HG03039 (cell line): ENCODE results near the gene AK5.
"Not testable (repeated sequence)": the region's sequence is repeated elsewhere in the genome, so short reads cannot be mapped to it uniquely, and the experiment has no call there.

Experiments
- ATAC-seq: cut with Tn5 transposase; IDR thresholded peaks from one replicate; pipeline ENCODE4 v1.9.1; 2021; ENCODE audit warnings: mild to moderate bottlenecking, moderate library complexity; ENCODE audit not compliant: unreplicated experiment

Gene AK5

GRCh38 chr1:77283701-77284425 lies 2.0 kb downstream of the AK5 start:
- no peak for ATAC-seq

DNA sequence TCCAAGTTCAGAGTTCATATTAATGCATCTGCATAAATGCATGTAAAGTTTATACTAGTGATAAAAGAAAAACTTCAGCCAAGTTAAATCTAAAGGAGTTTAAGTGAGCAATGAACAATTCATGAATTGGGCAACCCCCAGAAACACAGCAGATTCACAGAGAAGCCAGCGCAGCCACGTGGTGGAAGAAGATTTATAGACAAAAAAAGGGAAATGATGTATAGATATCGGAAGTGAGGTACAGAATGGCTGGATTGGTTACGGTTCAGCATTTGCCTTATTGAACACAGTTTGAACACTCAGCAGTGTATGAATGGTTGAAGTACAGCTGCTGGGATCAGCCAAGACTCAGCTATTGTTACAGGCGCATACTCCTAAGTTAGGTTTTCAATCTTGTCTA lies 5.7 kb downstream of the AK5 start:
- ATAC-seq = no peak

DNA sequence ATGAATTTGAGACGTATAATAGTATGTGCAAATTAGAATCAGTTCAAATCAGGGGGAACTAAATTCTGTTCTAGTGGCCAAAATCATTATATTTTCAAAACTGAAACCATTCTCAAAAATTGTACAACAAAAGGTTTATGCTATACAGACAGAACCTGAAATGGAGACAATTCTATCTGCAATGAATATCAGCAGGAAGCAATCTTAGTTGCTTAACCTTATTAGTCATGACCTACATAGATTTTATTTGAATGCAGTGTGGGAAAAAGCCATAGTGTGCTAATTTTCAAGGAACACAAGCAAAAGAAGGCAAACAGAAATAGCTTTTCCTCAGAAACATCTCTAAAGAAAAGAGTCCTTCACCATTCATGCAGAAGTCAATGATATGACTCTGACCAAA lies 6.5 kb downstream of the AK5 start:
- no peak for ATAC-seq

DNA sequence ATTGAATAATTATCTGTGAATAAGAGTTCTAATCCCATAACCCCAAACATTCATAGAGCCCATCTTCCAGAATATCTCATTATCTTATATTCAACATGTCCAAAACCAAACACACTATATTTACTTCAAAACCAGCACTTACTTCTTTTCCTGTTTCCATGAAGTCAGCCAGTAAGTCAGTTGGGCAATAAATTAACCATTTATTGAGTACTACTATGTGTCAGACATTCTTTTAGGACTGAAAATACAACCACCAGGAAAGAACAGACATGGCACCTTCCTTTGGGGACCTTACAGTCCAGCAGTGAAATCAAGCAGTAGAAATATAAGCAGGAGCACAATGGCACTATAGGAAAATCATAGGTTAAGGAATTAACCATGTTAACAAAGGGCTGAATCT lies 8.8 kb downstream of the AK5 start:
- no peak for ATAC-seq

GRCh38 chr1:77292551-77292950 lies 10.7 kb downstream of the AK5 start:
- ATAC-seq = no peak

DNA sequence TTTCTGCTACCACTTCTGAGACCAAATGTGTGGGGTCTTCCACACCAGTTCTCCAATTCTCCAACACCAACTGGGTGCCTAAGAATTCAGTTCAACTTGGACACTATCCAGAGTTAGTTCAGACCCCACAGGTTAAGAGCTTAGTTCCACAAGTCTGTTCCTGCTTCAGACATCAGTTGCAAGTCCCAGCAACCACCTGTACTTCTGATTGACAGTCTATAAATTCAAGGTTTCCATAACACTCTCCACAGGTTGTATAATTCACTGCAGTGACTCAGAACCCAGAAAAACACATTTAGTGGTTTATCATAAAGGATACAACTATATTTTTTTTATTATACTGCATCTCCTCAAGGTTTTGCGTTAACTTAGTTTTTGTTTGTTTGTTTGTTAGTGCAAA lies 18.7 kb downstream of the AK5 start:
- ATAC-seq = no peak

DNA sequence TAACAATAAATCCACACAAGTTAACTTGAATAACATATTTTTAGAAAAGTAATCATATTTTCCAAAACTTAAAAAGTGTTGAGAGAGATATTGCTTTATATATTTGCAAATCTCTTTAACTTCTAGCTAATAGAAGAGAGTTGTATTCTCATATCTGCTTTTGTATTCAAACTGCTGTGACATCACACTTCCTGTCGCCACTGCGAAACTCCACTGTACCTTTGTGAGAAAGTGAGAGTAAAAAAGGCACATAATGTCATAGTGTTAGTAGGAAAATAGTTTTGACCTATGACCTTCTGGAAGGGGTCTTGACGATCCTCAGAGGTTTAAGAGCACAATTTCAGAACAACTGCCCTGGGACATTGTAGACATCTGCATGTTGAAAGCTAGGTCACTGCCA lies 21.6 kb downstream of the AK5 start:
- no peak for ATAC-seq

- no peak for ATAC-seq
These were observed 27.2 kb downstream of the AK5 start for GRCh38 chr1:77308889-77309621.

- no peak for ATAC-seq
These were observed 29.1 kb downstream of the AK5 start for GRCh38 chr1:77310924-77311323.

DNA sequence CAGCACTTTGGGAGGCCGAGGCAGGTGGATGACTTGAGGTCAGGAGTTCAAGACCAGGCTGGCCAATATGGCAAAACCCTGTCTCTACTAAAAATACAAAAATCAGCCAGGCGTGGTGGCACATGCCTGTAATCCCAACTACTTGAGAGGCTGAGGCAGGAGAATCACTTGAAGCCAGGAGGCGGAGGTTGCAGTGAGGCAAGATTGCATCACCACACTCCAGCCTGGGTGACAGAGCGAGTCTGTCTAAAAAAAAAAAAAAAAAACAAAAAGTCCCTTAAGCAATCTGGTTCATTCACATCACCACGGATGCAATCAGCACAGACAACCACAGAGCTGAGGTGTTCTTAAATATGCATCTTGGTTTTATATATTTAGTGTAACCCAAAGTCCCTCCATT lies 30.5 kb downstream of the AK5 start:
- not testable (repeated sequence) for ATAC-seq

- ATAC-seq = no peak
These were observed 31.7 kb downstream of the AK5 start for GRCh38 chr1:77313491-77313890.

DNA sequence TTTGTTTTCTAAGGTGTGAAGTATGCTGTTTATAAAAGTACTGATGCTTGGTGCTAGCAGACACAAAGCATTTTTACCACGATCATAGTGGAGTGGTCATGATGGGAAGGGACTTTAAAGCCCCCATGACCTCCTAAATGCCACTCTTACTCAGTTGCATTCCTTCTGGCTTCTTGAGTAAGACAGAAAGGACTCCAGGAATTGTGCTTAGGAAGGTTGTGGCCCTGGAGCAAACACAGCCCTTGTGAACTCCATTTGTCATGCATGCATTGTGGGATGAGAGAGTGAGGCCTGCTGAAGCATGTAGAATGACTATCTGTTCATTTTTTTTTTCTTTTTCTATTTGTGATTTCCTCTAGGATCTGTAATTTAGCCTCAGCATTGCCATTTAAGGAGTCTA lies 34.2 kb downstream of the AK5 start:
- ATAC-seq = no peak

GRCh38 chr1:77316966-77317365 lies 35.1 kb downstream of the AK5 start:
- ATAC-seq = no peak

GRCh38 chr1:77319036-77319705 lies 37.4 kb downstream of the AK5 start:
- ATAC-seq = no peak

DNA sequence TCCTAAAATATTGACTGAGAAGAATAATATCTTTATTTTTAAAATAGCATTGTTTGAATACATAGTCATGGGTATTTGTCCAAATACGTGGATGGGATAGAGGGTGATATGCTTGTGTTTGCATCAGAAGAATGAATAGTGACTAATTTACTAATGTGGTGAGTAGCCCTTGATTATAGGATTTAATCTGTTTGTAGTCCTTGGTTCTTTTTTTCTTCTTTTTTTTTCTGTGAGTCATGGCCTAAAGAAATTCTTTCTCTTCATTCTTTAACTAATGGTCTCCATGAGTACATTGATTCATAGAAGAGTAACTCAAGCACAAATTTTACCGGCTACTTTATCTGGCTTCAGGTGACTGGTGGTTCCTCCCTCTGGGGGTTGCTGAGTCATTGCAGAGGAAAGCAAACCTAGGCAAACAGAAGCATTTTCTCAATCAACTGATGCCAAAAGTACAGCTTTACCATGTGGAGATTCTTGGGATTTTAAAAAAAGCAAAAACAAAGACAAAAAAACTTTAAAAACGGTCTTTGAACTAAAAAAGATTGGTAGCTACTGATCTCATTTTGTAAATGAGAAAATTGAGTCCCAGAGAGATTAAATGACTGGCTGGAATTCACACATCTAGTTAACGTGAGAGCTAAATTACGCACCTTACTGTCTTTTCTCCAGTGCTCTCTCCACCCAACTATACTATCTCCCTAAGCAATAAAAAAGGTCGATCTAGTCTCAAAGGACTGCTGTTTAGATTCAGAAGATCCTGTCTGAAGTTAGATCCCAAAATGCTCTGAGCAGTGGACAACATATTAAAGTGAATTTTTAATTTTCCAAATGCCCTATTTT lies 40.5 kb downstream of the AK5 start:
- no peak for ATAC-seq

DNA sequence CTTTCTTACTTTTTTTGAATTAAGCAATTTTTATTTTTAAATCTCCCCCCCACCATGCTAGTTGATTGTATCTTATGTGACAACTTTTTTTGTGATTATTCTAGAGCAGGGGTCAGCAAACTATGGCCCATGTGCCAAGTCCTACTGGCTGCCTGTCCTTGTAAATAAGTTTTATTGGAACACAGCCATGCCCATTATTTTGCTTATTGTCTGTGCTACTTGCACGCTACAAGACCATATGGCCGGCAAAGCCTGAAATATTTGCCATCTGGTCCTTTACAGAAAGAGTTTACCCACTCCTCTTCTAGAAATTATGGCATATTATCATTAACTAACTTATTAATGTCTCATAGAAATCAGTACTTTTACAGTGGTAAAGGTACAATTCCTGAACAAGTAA lies 51.7 kb downstream of the AK5 start:
- ATAC-seq = no peak

DNA sequence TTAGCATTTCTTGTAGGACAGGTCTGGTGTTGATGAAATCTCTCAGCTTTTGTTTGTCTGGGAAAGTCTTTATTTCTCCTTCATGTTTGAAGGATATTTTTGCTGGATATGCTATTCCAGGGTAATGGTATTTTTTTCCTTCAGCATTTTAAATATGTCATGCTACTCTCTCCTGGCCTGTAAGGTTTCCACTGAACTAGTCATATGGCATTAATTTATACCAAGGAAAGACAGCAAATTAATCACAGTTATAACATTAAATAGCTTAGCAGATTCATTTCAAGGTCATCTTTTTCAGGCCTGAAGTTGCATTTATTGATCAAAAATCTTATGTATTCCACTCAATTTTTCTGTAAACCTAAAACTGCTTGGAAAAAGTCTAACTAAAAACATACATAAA lies 54.9 kb downstream of the AK5 start:
- no peak for ATAC-seq

- ATAC-seq = no peak
These were observed 57.5 kb downstream of the AK5 start for GRCh38 chr1:77339326-77339725.

- ATAC-seq = no peak
These were observed 59.4 kb downstream of the AK5 start for GRCh38 chr1:77341195-77341594.

DNA sequence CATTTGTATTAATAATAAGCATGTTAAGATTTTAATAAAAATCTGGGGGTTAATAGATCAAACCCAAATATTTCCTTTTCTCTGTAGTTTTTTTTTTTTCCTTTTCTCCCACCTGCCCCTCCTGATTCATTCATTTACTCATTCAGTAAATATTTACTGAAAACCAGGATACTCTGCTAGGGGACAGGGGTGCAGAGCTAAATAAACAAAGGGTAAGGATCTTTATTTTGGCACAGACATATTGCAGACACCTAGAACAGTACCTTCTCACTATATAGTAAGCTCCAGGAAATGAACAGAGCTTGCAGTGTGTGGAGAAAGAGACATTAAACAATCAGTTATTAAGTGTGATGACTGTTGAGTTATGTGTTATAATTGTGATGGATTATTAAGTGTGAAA lies 60.9 kb downstream of the AK5 start:
- ATAC-seq = no peak

GRCh38 chr1:77347646-77348045 lies 65.8 kb downstream of the AK5 start:
- ATAC-seq = no peak
